Natural killer cell (primary cell): ENCODE measurements around the gene CLRN3. TPM values are rescaled to one million over a fixed set of nuclear protein-coding genes. Genes with fewer than 3 reads are reported as not detected.

Experiments used
- ATAC-seq, 3 donors: fragments of 150-1000 bp in 2 of 3; fragments of 200-7000 bp in 1 of 3; cut with Tn5 transposase; 1 replicate in 1 of 3; 2 replicates in 2 of 3; pipeline ENCODE4 v1.10.0; 2021; ENCODE audit warnings: mild to moderate bottlenecking in 2 of 3, moderate library complexity in 2 of 3
- DNase-seq, 2 donors: peaks; one replicate each; pipeline versions ENCODE4 v3.0.0 to v3.0.0-alpha.2; 2013 to 2021; ENCODE audit warnings: mixed read lengths in 1 of 2
- H3K27ac ChIP-seq: one replicate; pipeline ENCODE4 v1.5.1; 2013; ENCODE audit warnings: mild to moderate bottlenecking, low read length
- H3K27me3 ChIP-seq: one replicate; pipeline ENCODE4 v1.6.1; 2013; ENCODE audit warnings: low read length; ENCODE audit not compliant: control insufficient read depth, insufficient read depth
- H3K36me3 ChIP-seq: one replicate; pipeline ENCODE4 v1.6.1; 2013; ENCODE audit warnings: low read length; ENCODE audit not compliant: control insufficient read depth, insufficient read depth
- H3K4me1 ChIP-seq: one replicate; pipeline ENCODE4 v1.6.1; 2013; ENCODE audit warnings: low read length; ENCODE audit not compliant: control insufficient read depth, insufficient read depth
- H3K4me3 ChIP-seq: one replicate; pipeline ENCODE4 v1.5.1; 2013; ENCODE audit warnings: low read length
- H3K9me3 ChIP-seq: one replicate; pipeline ENCODE4 v1.6.1; 2013; ENCODE audit warnings: low read length; ENCODE audit not compliant: control insufficient read depth, insufficient read depth
- H3K27ac Mint-ChIP-seq, 2 donors: one replicate each; pipeline ENCODE4 v1.8.0; 2022; ENCODE audit warnings: mild to moderate bottlenecking in 2 of 2, mixed read lengths in 2 of 2, moderate library complexity in 1 of 2
- H3K27me3 Mint-ChIP-seq, 2 donors: one replicate each; pipeline ENCODE4 v1.8.0; 2022; ENCODE audit warnings: low read depth in 2 of 2, mixed read lengths in 2 of 2
- H3K36me3 Mint-ChIP-seq: one replicate; pipeline ENCODE4 v1.8.0; 2022; ENCODE audit warnings: mixed read lengths
- H3K4me1 Mint-ChIP-seq, 2 donors: one replicate each; pipeline ENCODE4 v1.8.0; 2022; ENCODE audit warnings: mixed read lengths in 2 of 2
- H3K4me3 Mint-ChIP-seq: one replicate; pipeline ENCODE4 v1.8.0; 2022; ENCODE audit warnings: mild to moderate bottlenecking, moderate library complexity, mixed read lengths
- H3K9me3 Mint-ChIP-seq, 2 donors: one replicate each; pipeline ENCODE4 v1.8.0; 2022; ENCODE audit warnings: mixed read lengths in 2 of 2
- WGBS: methylation state at CpG from one replicate; pipeline ENCODE4 v1.1.7; 2013; ENCODE audit warnings: missing lambda C conversion rate; ENCODE audit not compliant: insufficient coverage; 5-methylcytosine and 5-hydroxymethylcytosine counted together
- intact Hi-C: fragments of 100-400 bp; cut with micrococcal nuclease; formaldehyde crosslinking; loops from one replicate; pipeline ENCODE4 v1.14.2; 2022
- total RNA-seq, 4 donors: library from RNA; stranded (reverse); fragments of 120-200 nt in 1 of 4; gene quantifications; one replicate each; pipeline versions ENCODE4 v1.2.3 to v1.2.4, GENCODE V29; 2013 to 2022
- TF ChIP-seq, protein P1 (sequence below): fragments of 200-600 bp; IDR thresholded peaks from one replicate; pipeline ENCODE4 v1.8.0; 2022; ENCODE audit warnings: antibody characterized with exemption

CLRN3 gene
- total RNA-seq, 3 donors from 2014 or later (not counting 1 experiment from before 2014, with no cell fraction given), result not detected

DNA sequence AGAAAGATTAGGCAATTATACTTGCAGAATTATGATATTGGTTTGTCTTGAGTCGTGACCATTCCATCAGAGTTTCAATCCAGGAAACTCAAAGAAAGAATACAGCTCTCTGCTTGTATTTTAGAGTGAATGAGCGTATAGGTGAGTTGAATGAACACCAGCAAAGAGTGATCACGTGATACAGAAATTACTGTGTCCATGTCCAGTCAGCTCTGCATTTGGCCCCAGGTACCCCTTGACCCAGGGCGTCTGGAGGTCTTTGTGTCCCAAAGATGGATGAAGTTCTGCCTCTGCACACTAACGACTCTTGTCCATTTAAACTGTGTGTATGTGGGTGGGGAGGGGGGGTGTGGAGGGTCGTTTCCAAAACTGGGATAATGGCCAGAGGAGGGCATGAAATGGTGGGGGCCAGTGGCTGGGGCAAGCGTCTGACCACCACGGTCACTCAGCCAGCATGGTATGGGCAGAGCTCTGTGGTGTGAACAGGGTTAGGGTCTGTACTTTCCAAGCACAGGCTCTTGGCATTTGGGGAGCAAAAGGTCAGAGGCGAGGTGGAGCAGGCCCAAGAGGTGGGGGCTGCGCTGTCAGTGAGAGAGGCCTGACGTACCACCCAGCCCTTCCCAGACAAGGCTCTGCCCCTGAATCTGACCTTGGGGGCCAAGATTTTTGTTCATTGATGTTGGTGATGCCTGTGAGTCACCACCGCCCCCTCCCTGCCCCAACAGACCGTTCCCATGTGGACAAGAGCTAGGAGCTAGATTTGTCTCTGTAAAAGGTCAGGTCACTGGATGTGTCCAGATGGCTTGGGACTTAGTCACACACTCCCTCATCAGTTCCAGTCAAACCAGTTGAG, 15.6 kb upstream of the CLRN3 start:
- no peaks in the 10 kb centered on the region for H3K36me3 ChIP-seq
- H3K27me3 ChIP-seq, result peaks cover 11% of the 10 kb centered on the region
- H3K4me3 Mint-ChIP-seq, result peak overlapping the region; percentile 21
- DNase-seq (no peak), ATAC-seq (no peak)
- TF ChIP-seq, protein P1, sequence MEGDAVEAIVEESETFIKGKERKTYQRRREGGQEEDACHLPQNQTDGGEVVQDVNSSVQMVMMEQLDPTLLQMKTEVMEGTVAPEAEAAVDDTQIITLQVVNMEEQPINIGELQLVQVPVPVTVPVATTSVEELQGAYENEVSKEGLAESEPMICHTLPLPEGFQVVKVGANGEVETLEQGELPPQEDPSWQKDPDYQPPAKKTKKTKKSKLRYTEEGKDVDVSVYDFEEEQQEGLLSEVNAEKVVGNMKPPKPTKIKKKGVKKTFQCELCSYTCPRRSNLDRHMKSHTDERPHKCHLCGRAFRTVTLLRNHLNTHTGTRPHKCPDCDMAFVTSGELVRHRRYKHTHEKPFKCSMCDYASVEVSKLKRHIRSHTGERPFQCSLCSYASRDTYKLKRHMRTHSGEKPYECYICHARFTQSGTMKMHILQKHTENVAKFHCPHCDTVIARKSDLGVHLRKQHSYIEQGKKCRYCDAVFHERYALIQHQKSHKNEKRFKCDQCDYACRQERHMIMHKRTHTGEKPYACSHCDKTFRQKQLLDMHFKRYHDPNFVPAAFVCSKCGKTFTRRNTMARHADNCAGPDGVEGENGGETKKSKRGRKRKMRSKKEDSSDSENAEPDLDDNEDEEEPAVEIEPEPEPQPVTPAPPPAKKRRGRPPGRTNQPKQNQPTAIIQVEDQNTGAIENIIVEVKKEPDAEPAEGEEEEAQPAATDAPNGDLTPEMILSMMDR, result no peak
- no peak overlapping the region for H3K27ac ChIP-seq
- H3K36me3 Mint-ChIP-seq, result no peaks in the 10 kb centered on the region
- H3K9me3 ChIP-seq, result no peaks in the 10 kb centered on the region
- H3K9me3 Mint-ChIP-seq, result no peaks in the 10 kb centered on the region
- H3K4me1 ChIP-seq, result peaks cover 10% of the 10 kb centered on the region
- H3K27ac Mint-ChIP-seq, result no peak overlapping the region
- H3K4me1 Mint-ChIP-seq, result no peaks in the 10 kb centered on the region
- intact Hi-C loops, result loop anchor here (5.0 kb wide), 1 partner anchor 244 kb away; no protein-coding TSS in a partner anchor
- peaks cover 32 to 62% of the 10 kb centered on the region in 2 donors for H3K27me3 Mint-ChIP-seq
- H3K4me3 ChIP-seq, result no peak overlapping the region
- 81% methylated on average over 13 of the region's 13 CpGs for WGBS

DNA sequence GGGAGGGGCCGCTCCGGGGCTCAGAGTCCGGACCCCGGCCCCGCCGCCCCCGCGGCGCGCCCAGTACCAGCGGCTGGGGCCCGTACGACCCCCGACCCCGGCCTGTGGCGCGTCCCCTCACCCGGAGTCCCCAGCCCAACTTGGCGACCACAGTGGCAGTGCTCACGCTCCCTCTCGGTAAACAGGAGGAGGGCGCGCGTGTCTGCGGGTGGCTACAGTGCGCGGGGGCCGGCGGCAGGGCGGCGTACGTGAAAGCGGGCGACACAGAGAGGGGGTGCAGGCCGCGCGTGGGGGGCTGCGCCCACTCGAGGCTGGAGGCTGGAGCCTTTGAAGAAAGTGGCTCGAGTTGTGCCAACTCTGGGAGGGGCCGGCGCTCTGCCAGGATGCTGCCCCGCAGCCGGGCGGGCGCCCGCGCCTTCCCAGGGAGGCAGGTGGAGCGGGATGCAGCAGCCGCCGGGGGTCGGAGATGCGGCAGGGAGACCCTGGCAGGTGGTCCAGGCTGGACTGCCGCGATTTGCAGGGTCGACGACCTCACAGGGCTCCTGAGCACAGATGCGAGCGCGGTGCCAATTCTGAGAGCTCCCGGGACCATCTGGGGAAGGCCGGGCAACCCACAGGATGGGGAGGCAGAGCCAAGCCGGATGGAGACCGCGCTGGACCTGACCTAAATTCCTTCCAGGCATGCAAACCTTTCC, 14.8 kb upstream of the CLRN3 start:
- peaks cover 37 to 65% of the 10 kb centered on the region in 2 donors for H3K27me3 Mint-ChIP-seq
- Histone ChIP-seq H3K4me3 (no peak overlapping the region), H3K4me1 (peaks cover 10% of the 10 kb centered on the region), H3K9me3 (no peaks in the 10 kb centered on the region), H3K36me3 (no peaks in the 10 kb centered on the region), H3K27ac (no peak overlapping the region), H3K27me3 (peaks cover 11% of the 10 kb centered on the region)
- WGBS, result 5% methylated on average over 65 of the region's 65 CpGs
- TF ChIP-seq, protein P1, result no peak
- H3K9me3 Mint-ChIP-seq, result no peaks in the 10 kb centered on the region
- peak overlapping the region; percentile 21 for H3K4me3 Mint-ChIP-seq
- H3K27ac Mint-ChIP-seq, result no peak overlapping the region
- H3K36me3 Mint-ChIP-seq, result no peaks in the 10 kb centered on the region
- H3K4me1 Mint-ChIP-seq, result no peaks in the 10 kb centered on the region
- DNase-seq, result peak in 1 of 2 donors; percentile 18
- peak in 2 of 3 donors; percentile 20 to 31 for ATAC-seq
- intact Hi-C loops, result loop anchor here (2.0 to 5.0 kb wide), 2 partner anchors 161 to 245 kb away; no protein-coding TSS in a partner anchor

DNA sequence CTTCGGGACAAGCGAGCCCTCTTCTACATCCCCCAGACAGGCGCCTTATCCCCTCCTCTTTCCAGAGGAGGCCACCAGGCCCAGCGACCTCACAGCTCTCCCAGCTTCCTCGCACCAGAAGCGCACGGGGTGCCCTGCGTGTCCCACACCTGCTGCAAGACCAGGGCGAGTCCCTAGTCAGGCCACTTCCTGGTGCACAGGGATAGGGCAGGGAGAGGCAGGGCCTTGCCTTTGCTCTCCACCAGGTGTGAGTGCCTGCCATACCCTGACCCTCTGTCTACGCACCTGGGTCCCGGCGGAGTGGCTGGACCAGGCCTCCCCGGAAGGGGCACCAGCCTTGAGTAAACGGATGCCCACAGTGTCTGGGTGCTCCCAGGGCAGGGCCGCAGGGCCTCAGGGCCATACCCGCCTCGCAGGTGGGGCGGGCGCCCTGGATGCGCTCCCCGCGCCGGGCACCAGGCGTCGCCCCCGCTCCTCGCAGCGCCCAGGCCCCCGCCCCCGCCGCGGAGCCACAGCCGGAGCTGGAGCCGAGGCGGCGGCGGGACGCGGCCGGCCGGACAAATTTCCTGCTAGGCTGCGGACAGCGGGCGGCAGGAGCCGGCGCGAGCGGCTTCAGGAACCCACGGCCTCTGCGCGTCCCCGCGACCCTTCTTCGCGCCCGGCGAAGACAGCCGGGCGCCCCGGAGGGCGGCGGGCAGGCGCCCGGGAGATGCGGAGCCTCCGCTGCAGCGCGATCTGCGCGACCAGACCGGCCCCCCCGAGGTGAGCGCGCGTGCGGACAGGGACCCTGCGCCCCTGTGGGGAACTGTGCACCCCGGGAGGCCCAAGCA, 14.0 kb upstream of the CLRN3 start, which contains the start of gene PTPRE:
Gene PTPRE (plus strand): TSS at position 556 of the 830 bp plus-strand sequence. CDS start 133,779 bp downstream, outside the sequence.
- peak; percentile 91 to 99 (median 98) for ATAC-seq
- intact Hi-C loops, result loop anchor here (1.0 to 5.0 kb wide), 3 partner anchors 105 to 246 kb away; no protein-coding TSS in a partner anchor
- H3K9me3 ChIP-seq, result no peaks in the 10 kb centered on the region
- Mint-ChIP-seq H3K36me3 (no peaks in the 10 kb centered on the region), H3K27ac (no peak within 1 kb of the TSS), H3K4me3 (peak within 1 kb of the TSS; percentile 49), H3K9me3 (no peaks in the 10 kb centered on the region), H3K4me1 (no peaks in the 10 kb centered on the region), H3K27me3 (peaks cover 39 to 65% of the 10 kb centered on the region in 2 donors)
- no peak within 1 kb of the TSS for H3K4me3 ChIP-seq
- 7% methylated on average over 78 of the region's 78 CpGs for WGBS
- H3K27me3 ChIP-seq, result peaks cover 11% of the 10 kb centered on the region
- TF ChIP-seq, protein P1, result peak; percentile 73
- no peaks in the 10 kb centered on the region for H3K36me3 ChIP-seq
- no peak within 1 kb of the TSS for H3K27ac ChIP-seq
- DNase-seq, result peak; percentile 74 to 75
- H3K4me1 ChIP-seq, result peaks cover 10% of the 10 kb centered on the region
